ENCODE results near the gene CAPN15.

Gene CAPN15

GRCh38 chr16:548586-548985, 21.1 kb downstream of the CAPN15 start:
- no peak for DNase-seq

- DNase-seq: no peak
These were observed 22.2 kb downstream of the CAPN15 start for GRCh38 chr16:549544-550263.

GRCh38 chr16:551210-551609, 23.7 kb downstream of the CAPN15 start:
- DNase-seq: no peak

GRCh38 chr16:552171-552570, 24.7 kb downstream of the CAPN15 start:
- DNase-seq: no peak

GRCh38 chr16:553601-554296, 26.2 kb downstream of the CAPN15 start:
- DNase-seq: no peak

- DNase-seq: no peak
These were observed 26.7 kb downstream of the CAPN15 start for GRCh38 chr16:554297-554621.

GRCh38 chr16:554640-555365, 27.3 kb downstream of the CAPN15 start:
- no peak for DNase-seq

GRCh38 chr16:555528-556473, 28.3 kb downstream of the CAPN15 start:
- peak; percentile 51 for DNase-seq

GRCh38 chr16:556474-557173, 29.1 kb downstream of the CAPN15 start:
- no peak for DNase-seq

- peak; percentile 42 for DNase-seq
These were observed 30.2 kb downstream of the CAPN15 start for GRCh38 chr16:557463-558297.

GRCh38 chr16:558298-559020, 30.9 kb downstream of the CAPN15 start:
- peak; percentile 43 for DNase-seq

GRCh38 chr16:559021-559380, 31.5 kb downstream of the CAPN15 start:
- DNase-seq: no peak

GRCh38 chr16:559411-560203, 32.1 kb downstream of the CAPN15 start:
- no peak for DNase-seq

GRCh38 chr16:560204-560700, 32.7 kb downstream of the CAPN15 start, which contains the start of gene PRR35:
Gene PRR35 (plus strand): TSS chr16:560394. CDS start chr16:563295, 2,901 bp downstream.
- no peak for DNase-seq

- DNase-seq: no peak
These were observed 33.3 kb downstream of the CAPN15 start for GRCh38 chr16:560701-561412.

GRCh38 chr16:561413-561794, 33.9 kb downstream of the CAPN15 start:
- DNase-seq: no peak

GRCh38 chr16:561957-562938, 34.7 kb downstream of the CAPN15 start:
- no peak for DNase-seq
